Measurements from ENCODE around the gene TPRG1. TPM values are rescaled to one million over a fixed set of nuclear protein-coding genes. Genes with fewer than 3 reads are reported as not detected.

TPRG1 gene
- polyA plus RNA-seq, 1 donor (not counting 4 experiments of a cell fraction or from before 2014, with no cell fraction given): 1.5 TPM

DNA sequence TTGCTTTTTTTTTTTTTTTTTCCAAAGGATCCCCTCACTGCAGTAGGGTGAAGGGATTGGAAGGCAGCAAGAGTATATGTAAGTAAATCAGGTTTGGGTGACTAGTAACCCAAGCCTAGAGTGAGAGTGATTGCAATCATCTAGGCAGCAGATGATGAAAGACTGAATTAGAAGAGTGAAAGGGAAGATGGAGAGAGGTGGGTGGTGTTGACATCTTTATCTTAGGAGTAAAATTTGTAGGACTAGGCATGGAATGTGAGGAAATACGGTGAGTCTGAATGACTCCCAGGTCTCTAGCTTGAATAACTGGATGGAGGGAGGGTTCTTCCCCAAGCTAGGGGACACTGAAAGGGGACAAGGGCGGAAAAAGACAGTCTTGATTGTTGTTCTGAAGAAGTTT is 63.4 kb downstream of the TPRG1 start:
- no peak for TF ChIP-seq EZH2 (IDR thresholded peaks at IDR 0.05; ENCODE audit: low read length)
- TF ChIP-seq, protein P1, sequence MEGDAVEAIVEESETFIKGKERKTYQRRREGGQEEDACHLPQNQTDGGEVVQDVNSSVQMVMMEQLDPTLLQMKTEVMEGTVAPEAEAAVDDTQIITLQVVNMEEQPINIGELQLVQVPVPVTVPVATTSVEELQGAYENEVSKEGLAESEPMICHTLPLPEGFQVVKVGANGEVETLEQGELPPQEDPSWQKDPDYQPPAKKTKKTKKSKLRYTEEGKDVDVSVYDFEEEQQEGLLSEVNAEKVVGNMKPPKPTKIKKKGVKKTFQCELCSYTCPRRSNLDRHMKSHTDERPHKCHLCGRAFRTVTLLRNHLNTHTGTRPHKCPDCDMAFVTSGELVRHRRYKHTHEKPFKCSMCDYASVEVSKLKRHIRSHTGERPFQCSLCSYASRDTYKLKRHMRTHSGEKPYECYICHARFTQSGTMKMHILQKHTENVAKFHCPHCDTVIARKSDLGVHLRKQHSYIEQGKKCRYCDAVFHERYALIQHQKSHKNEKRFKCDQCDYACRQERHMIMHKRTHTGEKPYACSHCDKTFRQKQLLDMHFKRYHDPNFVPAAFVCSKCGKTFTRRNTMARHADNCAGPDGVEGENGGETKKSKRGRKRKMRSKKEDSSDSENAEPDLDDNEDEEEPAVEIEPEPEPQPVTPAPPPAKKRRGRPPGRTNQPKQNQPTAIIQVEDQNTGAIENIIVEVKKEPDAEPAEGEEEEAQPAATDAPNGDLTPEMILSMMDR (optimal IDR thresholded peaks at IDR 0.05 in 1 of 3, IDR thresholded peaks at IDR 0.05 in 1 of 3, conservative IDR thresholded peaks at IDR 0.05 in 1 of 3; ENCODE audit: extremely low read depth in 1 of 3, insufficient read depth in 2 of 3, low read length in 3 of 3): no peak
- no peak for FAIRE-seq
- dilution Hi-C loops (cut with MboI; ENCODE audit: extremely low pct_ligation_motif_present, low sequenced_read_pairs): no loop called here
- Histone ChIP-seq H3K4me3 (ENCODE audit: control insufficient read depth in 2 of 3, extremely low read depth in 1 of 3, insufficient read depth in 2 of 3, low read depth in 1 of 3, low read length in 3 of 3) (no peak overlapping the region), H3K9me3 (ENCODE audit: control insufficient read depth, low read depth, low read length) (no peaks in the 10 kb centered on the region), H3K9ac (ENCODE audit: control insufficient read depth, extremely low read depth, insufficient read depth, low read length) (no peak overlapping the region), H3K79me2 (ENCODE audit: control insufficient read depth, insufficient read depth, low read length) (no peaks in the 10 kb centered on the region), H3K4me1 (ENCODE audit: control insufficient read depth, extremely low read depth, insufficient read depth, low read length) (no peaks in the 10 kb centered on the region), H3K27ac (ENCODE audit: control insufficient read depth, insufficient read depth, low read length) (no peak overlapping the region), H3K27me3 (ENCODE audit: control insufficient read depth, extremely low read depth, insufficient read depth, low read length) (no peaks in the 10 kb centered on the region), H3K36me3 (ENCODE audit: control insufficient read depth in 2 of 2, extremely low read depth in 1 of 2, insufficient read depth in 2 of 2, low read length in 2 of 2) (no peaks in the 10 kb centered on the region), H3K9me1 (ENCODE audit: control insufficient read depth, extremely low read depth, insufficient read depth, low read length) (no peaks in the 10 kb centered on the region), H3K4me2 (ENCODE audit: control insufficient read depth, extremely low read depth, insufficient read depth, low read depth, low read length) (no peak overlapping the region), H4K20me1 (ENCODE audit: control insufficient read depth, extremely low read depth, insufficient read depth, low read length) (no peaks in the 10 kb centered on the region), H2AFZ (ENCODE audit: control insufficient read depth, low read length) (no peak overlapping the region)
- DNase-seq (ENCODE audit: low read depth, low spot score): no peak

DNA sequence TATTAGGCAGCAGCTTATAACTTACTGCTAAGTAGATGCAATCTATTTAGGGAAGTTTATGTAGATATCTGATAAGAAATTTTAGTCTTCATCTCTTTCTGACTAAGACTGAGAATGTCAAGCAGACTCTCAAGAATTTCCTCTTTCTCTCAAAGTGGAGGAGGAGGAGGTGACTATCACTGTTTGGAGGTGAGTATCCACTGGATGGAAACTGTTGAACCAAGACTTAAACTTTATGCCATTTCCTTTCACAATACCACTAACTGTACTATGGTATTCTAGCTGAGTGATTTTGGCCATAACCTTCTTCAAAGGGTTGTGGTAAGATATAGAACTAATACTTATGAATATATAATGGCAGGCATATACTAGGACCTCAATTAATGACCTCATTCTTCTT is 64.6 kb downstream of the TPRG1 start:
- Histone ChIP-seq H3K9me3 (ENCODE audit: control insufficient read depth, low read depth, low read length) (no peaks in the 10 kb centered on the region), H3K4me2 (ENCODE audit: control insufficient read depth, extremely low read depth, insufficient read depth, low read depth, low read length) (no peak overlapping the region), H3K36me3 (ENCODE audit: control insufficient read depth in 2 of 2, extremely low read depth in 1 of 2, insufficient read depth in 2 of 2, low read length in 2 of 2) (no peaks in the 10 kb centered on the region), H3K79me2 (ENCODE audit: control insufficient read depth, insufficient read depth, low read length) (no peaks in the 10 kb centered on the region), H3K4me1 (ENCODE audit: control insufficient read depth, extremely low read depth, insufficient read depth, low read length) (no peaks in the 10 kb centered on the region), H3K27ac (ENCODE audit: control insufficient read depth, insufficient read depth, low read length) (no peak overlapping the region), H3K9me1 (ENCODE audit: control insufficient read depth, extremely low read depth, insufficient read depth, low read length) (no peaks in the 10 kb centered on the region), H3K27me3 (ENCODE audit: control insufficient read depth, extremely low read depth, insufficient read depth, low read length) (no peaks in the 10 kb centered on the region), H3K9ac (ENCODE audit: control insufficient read depth, extremely low read depth, insufficient read depth, low read length) (no peak overlapping the region), H2AFZ (ENCODE audit: control insufficient read depth, low read length) (no peak overlapping the region), H3K4me3 (ENCODE audit: control insufficient read depth in 2 of 3, extremely low read depth in 1 of 3, insufficient read depth in 2 of 3, low read depth in 1 of 3, low read length in 3 of 3) (no peak overlapping the region), H4K20me1 (ENCODE audit: control insufficient read depth, extremely low read depth, insufficient read depth, low read length) (no peaks in the 10 kb centered on the region)
- TF ChIP-seq, protein P1 (optimal IDR thresholded peaks at IDR 0.05 in 1 of 3, IDR thresholded peaks at IDR 0.05 in 1 of 3, conservative IDR thresholded peaks at IDR 0.05 in 1 of 3; ENCODE audit: extremely low read depth in 1 of 3, insufficient read depth in 2 of 3, low read length in 3 of 3): no peak
- no peak for TF ChIP-seq EZH2 (IDR thresholded peaks at IDR 0.05; ENCODE audit: low read length)
- DNase-seq (ENCODE audit: low read depth, low spot score): no peak
- dilution Hi-C loops (cut with MboI; ENCODE audit: extremely low pct_ligation_motif_present, low sequenced_read_pairs): no loop called here
- no peak for FAIRE-seq
